ENCODE data around the gene AMIGO2.

DNA sequence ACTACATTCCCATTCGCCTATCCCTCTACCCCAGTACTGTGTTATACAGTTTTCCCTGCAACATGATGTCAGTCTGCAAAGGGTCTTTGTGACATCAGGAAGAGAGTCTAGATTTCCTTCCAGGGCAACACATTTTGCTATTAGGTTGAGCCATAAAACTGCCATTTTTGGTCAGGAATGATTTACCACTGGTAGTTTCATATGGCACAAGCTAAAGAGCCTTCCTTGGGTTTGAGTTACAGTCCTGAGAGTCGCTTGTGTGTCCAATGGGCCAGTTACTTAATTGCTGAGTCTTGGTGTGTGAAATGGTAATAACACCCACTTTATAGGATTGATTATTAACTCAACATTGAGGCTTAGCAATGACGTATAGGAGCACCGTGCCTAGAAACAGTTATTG is 22.6 kb upstream of the AMIGO2 start:
- TF ChIP-seq POLR2A (IDR thresholded peaks at IDR 0.05; ENCODE audit: low read depth, low read length) (no peak), POLR2AphosphoS5 (IDR thresholded peaks at IDR 0.05; ENCODE audit: low read depth, low read length) (no peak), TAF1 (IDR thresholded peaks at IDR 0.05; ENCODE audit: low read depth, low read length) (no peak), SPI1 (IDR thresholded peaks at IDR 0.05; ENCODE audit: low read depth, low read length) (no peak)
